Hippocampal formation (tissue), 2 donors: ENCODE measurements around the gene ATXN1.

Experiments used
- DNase-seq, 2 donors: peaks; one replicate each; lab custom pipeline; 2025; lab: John Stamatoyannopoulos, UW

The ATXN1 gene

GRCh38 chr6:16360365-16360764 is 400.9 kb downstream of the ATXN1 start:
- DNase-seq: peak in 1 of 2 donors; percentile 20

DNA sequence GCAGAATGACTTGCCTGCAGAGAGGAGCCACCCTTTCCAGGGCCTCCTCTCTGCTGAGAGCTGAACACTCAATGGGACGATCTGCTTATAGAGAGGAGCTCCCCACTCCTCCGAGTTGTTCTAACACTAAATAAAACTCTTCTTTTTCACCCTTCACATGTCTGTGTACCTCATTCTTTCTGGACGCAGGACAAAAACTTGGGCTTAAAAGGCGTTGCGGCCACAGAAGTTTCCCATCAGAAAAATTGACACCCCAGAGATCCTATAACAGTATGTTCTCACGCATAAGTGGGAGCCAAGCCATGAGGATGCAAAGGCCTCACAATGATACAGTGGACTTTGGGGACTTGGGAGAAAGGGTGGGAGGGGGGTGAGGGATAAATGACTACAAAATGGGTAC is 401.7 kb downstream of the ATXN1 start:
- DNase-seq: no peak

GRCh38 chr6:16358531-16359138 is 402.6 kb downstream of the ATXN1 start:
- DNase-seq: no peak

DNA sequence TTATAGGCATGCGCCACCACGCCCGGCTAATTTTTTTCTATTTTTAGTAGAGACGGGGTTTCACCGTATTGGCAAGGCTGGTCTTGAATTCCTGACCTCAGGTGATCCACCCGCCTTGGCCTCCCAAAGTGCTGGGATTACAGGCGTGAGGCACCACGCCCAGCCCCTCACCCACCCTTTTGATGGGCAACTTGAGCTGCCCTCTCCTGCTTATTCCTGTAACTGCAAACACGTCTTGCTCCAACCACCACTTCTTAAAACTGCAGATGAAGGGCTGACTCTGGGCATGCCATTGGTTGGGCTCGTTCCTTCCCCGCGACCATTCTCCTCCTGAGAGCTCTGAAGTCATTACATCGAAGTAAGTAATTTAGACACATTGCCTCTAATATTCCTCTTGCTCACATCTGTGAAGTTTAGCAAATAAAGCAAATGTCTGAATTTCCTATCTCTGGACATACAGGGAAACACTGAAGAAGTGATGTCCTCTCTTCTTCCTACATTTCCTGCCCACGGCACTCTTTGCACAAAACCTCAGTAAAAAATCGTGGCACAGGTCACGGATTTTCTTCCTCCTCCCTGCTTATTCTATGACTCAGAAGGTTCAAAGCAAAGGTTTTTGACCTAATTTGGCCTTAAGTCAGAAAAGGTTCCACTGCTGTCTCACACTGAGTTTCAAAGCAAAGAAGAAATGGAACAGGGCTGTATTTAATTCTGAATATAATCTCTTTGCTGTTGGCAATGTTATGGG is 405.4 kb downstream of the ATXN1 start:
- no peak for DNase-seq

GRCh38 chr6:16355238-16355637 is 406.0 kb downstream of the ATXN1 start:
- no peak for DNase-seq

GRCh38 chr6:16354692-16355091 is 406.6 kb downstream of the ATXN1 start:
- no peak for DNase-seq

- no peak for DNase-seq
Measured at GRCh38 chr6:16352821-16353438, 408.3 kb downstream of the ATXN1 start.

- DNase-seq: no peak
Measured at GRCh38 chr6:16352258-16352635, 409.0 kb downstream of the ATXN1 start.

DNA sequence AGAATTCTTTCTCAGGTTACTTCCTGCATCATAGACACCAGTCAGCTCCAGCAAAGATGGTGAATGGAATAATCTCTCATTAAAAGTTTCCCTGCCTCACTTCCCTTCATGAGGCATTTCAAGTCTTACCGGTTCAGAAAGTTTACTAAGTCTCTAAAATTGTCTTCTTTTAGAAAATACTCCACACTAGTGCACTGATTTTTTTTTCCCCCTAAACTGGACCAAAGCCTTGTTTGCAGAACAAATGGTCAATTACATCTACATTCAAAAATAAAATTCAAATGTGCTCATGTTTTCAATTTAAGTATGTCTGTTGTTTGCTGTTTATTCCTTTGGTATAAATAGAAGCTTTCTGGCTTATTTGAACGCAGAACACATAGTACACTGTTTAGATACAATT is 411.7 kb downstream of the ATXN1 start:
- DNase-seq: no peak

GRCh38 chr6:16346831-16347230 is 414.4 kb downstream of the ATXN1 start:
- DNase-seq: no peak

GRCh38 chr6:16345449-16346330 is 415.6 kb downstream of the ATXN1 start:
- DNase-seq: no peak

GRCh38 chr6:16344756-16345155 is 416.5 kb downstream of the ATXN1 start:
- no peak for DNase-seq

GRCh38 chr6:16343593-16343992 is 417.7 kb downstream of the ATXN1 start:
- DNase-seq: no peak

GRCh38 chr6:16339265-16339587 is 422.0 kb downstream of the ATXN1 start:
- DNase-seq: no peak

- peak in 1 of 2 donors; percentile 14 for DNase-seq
Measured at GRCh38 chr6:16338577-16339264, 422.5 kb downstream of the ATXN1 start.

DNA sequence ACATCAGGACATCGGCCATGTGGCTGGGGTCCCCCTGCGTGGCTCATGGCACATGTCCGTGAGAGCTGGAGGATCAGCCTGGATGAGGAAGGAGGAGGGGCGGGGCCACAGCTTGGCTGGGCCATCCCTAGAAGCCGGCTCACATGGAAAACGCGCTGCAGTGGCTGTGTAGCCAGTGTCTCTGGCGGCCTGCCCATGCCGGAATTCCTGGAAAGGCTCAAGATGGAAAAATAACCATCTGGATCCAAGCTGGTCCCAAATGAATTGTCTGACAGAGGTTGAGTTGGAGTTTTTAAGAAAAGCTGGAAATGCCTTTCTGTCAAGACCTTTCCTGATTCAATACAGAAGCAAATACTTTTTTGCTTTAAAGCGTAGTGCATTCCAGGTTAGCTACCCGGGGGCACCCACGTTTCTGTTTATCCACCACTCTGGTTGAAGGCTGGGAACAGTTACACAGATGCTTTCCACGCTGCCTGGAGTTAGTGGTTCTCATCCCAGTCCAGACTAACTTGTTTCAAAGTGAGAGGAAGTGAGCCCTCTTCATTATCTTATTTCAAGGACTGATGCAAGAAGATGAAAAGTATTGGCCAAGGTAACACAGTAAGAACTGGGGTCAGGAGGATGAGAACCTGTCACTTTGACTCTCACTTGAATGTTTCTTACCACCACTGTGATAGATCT is 423.8 kb downstream of the ATXN1 start:
- DNase-seq: no peak

GRCh38 chr6:16336911-16337294 is 424.4 kb downstream of the ATXN1 start:
- DNase-seq: no peak

DNA sequence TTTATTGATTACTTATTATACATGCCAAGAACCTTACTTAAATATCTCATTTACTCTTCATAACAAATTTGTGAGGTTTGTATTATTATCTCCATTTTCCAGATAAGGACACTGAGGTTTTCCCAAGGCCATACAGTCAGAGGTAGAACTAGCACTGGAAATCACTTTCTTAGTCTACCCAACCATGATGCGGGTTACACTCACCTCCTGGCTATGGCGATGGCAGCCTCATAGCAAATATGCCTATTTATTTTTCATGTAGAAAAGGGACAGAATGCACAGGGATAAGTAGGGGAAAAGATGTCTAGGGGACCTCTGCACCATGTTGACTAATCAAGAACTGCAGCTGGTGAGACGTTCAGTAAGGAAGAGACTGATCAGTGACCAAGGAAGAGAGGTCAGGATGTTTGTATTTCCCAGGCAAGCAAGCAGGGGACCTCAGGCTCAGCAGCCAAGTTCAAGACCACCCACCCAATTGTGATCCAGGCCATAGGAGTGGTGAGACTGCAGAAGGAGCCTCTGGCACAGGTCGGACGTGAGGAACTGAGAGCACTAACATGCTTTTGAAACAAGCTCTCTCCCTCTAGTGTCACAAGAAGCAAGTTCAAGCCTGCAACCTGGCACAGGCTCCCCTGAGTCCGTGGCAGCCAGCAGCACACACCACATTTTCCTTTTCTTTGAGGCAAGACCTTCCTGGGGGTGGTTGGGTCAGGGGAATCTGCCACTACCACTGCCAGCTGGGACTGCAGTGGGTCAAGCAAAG is 425.0 kb downstream of the ATXN1 start:
- no peak for DNase-seq

DNA sequence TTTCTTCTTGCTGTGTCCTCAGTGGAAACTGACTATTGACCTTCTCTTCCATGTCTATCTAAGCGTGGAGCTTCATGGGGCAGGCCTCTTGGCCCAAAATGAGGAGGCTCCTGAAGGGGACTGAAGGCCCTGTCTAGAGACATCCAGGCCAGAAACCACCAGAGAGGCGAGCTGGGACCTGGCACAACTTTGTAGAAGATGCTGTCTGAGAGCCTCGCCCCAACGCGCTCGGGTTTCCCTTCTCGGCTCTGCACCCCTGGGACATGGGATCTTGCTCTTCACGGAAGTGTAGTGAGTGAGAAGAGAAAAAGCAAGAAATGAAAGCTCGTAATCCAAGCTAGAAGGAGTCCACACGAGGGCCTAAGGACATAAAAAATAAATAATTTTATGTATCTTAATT is 426.1 kb downstream of the ATXN1 start:
- DNase-seq: no peak

GRCh38 chr6:16334671-16335070 is 426.6 kb downstream of the ATXN1 start:
- no peak for DNase-seq

DNA sequence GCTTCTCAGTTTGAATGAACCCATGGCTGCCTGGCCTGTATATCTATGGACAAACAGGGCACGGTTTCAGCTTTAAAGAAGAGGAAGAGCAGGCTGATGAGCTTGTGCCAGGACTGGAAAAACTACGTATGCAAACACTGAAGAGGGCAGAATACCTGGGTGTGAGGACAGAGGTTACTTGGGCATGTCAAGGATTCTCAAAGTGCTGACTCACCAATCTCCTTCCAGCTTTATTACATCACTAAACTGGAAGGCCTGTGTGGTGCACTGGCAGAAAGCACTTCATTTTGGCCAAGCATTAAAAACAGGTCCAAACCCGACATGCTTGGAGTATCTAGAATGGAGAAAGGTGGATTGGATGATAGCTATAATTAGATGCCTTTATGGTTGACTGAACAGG is 427.7 kb downstream of the ATXN1 start:
- no peak for DNase-seq
